ENCODE data around the gene DCUN1D2.

DCUN1D2 gene

GRCh38 chr13:113486698-113487097 lies 3.8 kb downstream of the DCUN1D2 start:
- H3K4me3 ChIP-seq (ENCODE audit: low read depth in 1 of 2, low read length in 1 of 2), result no peak overlapping the region
- H3K36me3 ChIP-seq, result peaks cover 7% of the 10 kb centered on the region
- H3K27ac ChIP-seq, result no peak overlapping the region
- H3K27me3 ChIP-seq, result peaks cover 8% of the 10 kb centered on the region
- H3K9me3 ChIP-seq, result no peaks in the 10 kb centered on the region
- H3K4me1 ChIP-seq (ENCODE audit: control insufficient read depth in 1 of 2, insufficient read depth in 1 of 2, low read depth in 1 of 2, low read length in 1 of 2), result peaks cover 26 to 27% of the 10 kb centered on the region in 2 experiments
- no peak for TF ChIP-seq CTCF (IDR thresholded peaks at IDR 0.05)

GRCh38 chr13:113485545-113485944 lies 5.0 kb downstream of the DCUN1D2 start:
- peaks cover 22 to 23% of the 10 kb centered on the region in 2 experiments for H3K4me1 ChIP-seq (ENCODE audit: control insufficient read depth in 1 of 2, insufficient read depth in 1 of 2, low read depth in 1 of 2, low read length in 1 of 2)
- TF ChIP-seq CTCF (IDR thresholded peaks at IDR 0.05), result no peak
- H3K9me3 ChIP-seq, result no peaks in the 10 kb centered on the region
- H3K27ac ChIP-seq, result no peak overlapping the region
- no peak overlapping the region for H3K4me3 ChIP-seq (ENCODE audit: low read depth in 1 of 2, low read length in 1 of 2)
- peaks cover 8% of the 10 kb centered on the region for H3K27me3 ChIP-seq
- peaks cover 7% of the 10 kb centered on the region for H3K36me3 ChIP-seq

- Histone ChIP-seq H3K27ac (no peak overlapping the region), H3K27me3 (no peaks in the 10 kb centered on the region), H3K9me3 (no peaks in the 10 kb centered on the region), H3K36me3 (peaks cover 16% of the 10 kb centered on the region), H3K4me1 (ENCODE audit: control insufficient read depth in 1 of 2, insufficient read depth in 1 of 2, low read depth in 1 of 2, low read length in 1 of 2) (peaks cover 8 to 9% of the 10 kb centered on the region in 2 experiments), H3K4me3 (ENCODE audit: low read depth in 1 of 2, low read length in 1 of 2) (no peak overlapping the region)
- no peak for TF ChIP-seq CTCF (IDR thresholded peaks at IDR 0.05)
Observed at GRCh38 chr13:113483504-113484293, 6.8 kb downstream of the DCUN1D2 start.

- Histone ChIP-seq H3K27me3 (no peaks in the 10 kb centered on the region), H3K4me1 (ENCODE audit: control insufficient read depth in 1 of 2, insufficient read depth in 1 of 2, low read depth in 1 of 2, low read length in 1 of 2) (peaks cover 2 to 3% of the 10 kb centered on the region in 2 experiments), H3K27ac (no peak overlapping the region), H3K4me3 (ENCODE audit: low read depth in 1 of 2, low read length in 1 of 2) (no peak overlapping the region), H3K36me3 (peaks cover 16% of the 10 kb centered on the region), H3K9me3 (no peaks in the 10 kb centered on the region)
- TF ChIP-seq CTCF (IDR thresholded peaks at IDR 0.05), result no peak
Observed at GRCh38 chr13:113483081-113483480, 7.4 kb downstream of the DCUN1D2 start.

- no peak for TF ChIP-seq CTCF (IDR thresholded peaks at IDR 0.05)
- Histone ChIP-seq H3K9me3 (no peaks in the 10 kb centered on the region), H3K4me1 (ENCODE audit: control insufficient read depth in 1 of 2, insufficient read depth in 1 of 2, low read depth in 1 of 2, low read length in 1 of 2) (peaks cover 4 to 5% of the 10 kb centered on the region in 2 experiments), H3K36me3 (peaks cover 34% of the 10 kb centered on the region), H3K27ac (no peak overlapping the region), H3K27me3 (no peaks in the 10 kb centered on the region), H3K4me3 (ENCODE audit: low read depth in 1 of 2, low read length in 1 of 2) (no peak overlapping the region)
Observed at GRCh38 chr13:113479179-113479578, 11.3 kb downstream of the DCUN1D2 start.
